SK-N-SH (cell line): ENCODE data around the gene TTC3. TPM values are rescaled to one million over a fixed set of nuclear protein-coding genes. Genes with fewer than 3 reads are reported as not detected.

Experiments used
- CTCF ChIA-PET: fragments of 300-600, 350-600 bp; formaldehyde crosslinking; extraction: SDS; loops from one replicate; lab custom pipeline; 2021; lab: Yijun Ruan, JAX
- POLR2A ChIA-PET: fragments of 350-600 bp; sonication (Branson Sonifier 250); formaldehyde crosslinking; extraction: SDS; loops from one replicate; lab custom pipeline; 2020; ENCODE audit warnings: antibody characterized with exemption, inconsistent platforms; lab: Yijun Ruan, JAX
- DNase-seq: peaks from one replicate; pipeline ENCODE4 v3.0.0; 2012
- H2AFZ ChIP-seq: fragments of 200-600 bp; sonication (generic); 2 replicates; pipeline ENCODE4 v1.8.1; 2016; ENCODE audit warnings: antibody characterized with exemption, mild to moderate bottlenecking, low read depth
- H3F3A ChIP-seq: fragments of 200-600 bp; sonication (generic); replicated peaks from 2 replicates; pipeline ENCODE3; 2016; ENCODE audit warnings: antibody characterized with exemption, mild to moderate bottlenecking; ENCODE audit not compliant: insufficient read depth
- H3K27ac ChIP-seq, 2 experiments: fragments of 200-500 bp in 1 of 2; fragments of 200-600 bp in 1 of 2; sonication (Bioruptor generic) in 1 of 2; sonication (generic), shearing (Covaris generic) in 1 of 2; 2 replicates each; pipeline versions ENCODE4 v1.5.1 to v1.6.1; 2014 to 2016; ENCODE audit warnings: low read depth in 2 of 2, inconsistent platforms in 1 of 2, low read length in 1 of 2, mild to moderate bottlenecking in 1 of 2, mixed read lengths in 1 of 2
- H3K27me3 ChIP-seq: fragments of 200-600 bp; sonication (generic), shearing (Covaris generic); 2 replicates; pipeline ENCODE4 v1.6.1; 2016; ENCODE audit warnings: mixed run types; ENCODE audit not compliant: insufficient read depth
- H3K36me3 ChIP-seq, 2 experiments: fragments of 200-500 bp in 1 of 2; fragments of 200-600 bp in 1 of 2; sonication (Bioruptor generic) in 1 of 2; sonication (generic) in 1 of 2; replicated peaks in 1 of 2; 2 replicates each; pipeline versions ENCODE3 to v1.5.1; 2014 to 2016; ENCODE audit warnings: low read length in 1 of 2, mild to moderate bottlenecking in 1 of 2; ENCODE audit not compliant: insufficient read depth in 2 of 2, control insufficient read depth in 1 of 2
- H3K4me1 ChIP-seq, 2 experiments: fragments of 200-500 bp in 1 of 2; fragments of 200-600 bp in 1 of 2; sonication (Bioruptor generic) in 1 of 2; sonication (generic), shearing (Covaris generic) in 1 of 2; 2 replicates each; pipeline versions ENCODE4 v1.5.1 to v1.6.1; 2014 to 2016; ENCODE audit warnings: low read depth in 1 of 2, low read length in 1 of 2, mixed run types in 1 of 2; ENCODE audit not compliant: insufficient read depth in 2 of 2, control insufficient read depth in 1 of 2
- H3K4me2 ChIP-seq: fragments of 200-600 bp; sonication (generic), shearing (Covaris generic); 2 replicates; pipeline ENCODE4 v1.6.1; 2017; ENCODE audit warnings: mixed run types
- H3K4me3 ChIP-seq, 2 experiments: fragments of 200-500 bp in 1 of 2; fragments of 200-600 bp in 1 of 2; sonication (Bioruptor generic) in 1 of 2; sonication (generic), shearing (Covaris generic) in 1 of 2; 2 replicates each; pipeline versions ENCODE4 v1.5.1 to v1.8.1; 2014 to 2016; ENCODE audit warnings: low read depth in 2 of 2, inconsistent platforms in 1 of 2, low read length in 1 of 2, mild to moderate bottlenecking in 1 of 2, mixed read lengths in 1 of 2, moderate library complexity in 1 of 2
- H3K79me2 ChIP-seq: fragments of 200-600 bp; sonication (generic); 2 replicates; pipeline ENCODE4 v1.8.1; 2017; ENCODE audit warnings: mild to moderate bottlenecking; ENCODE audit not compliant: insufficient read depth
- H3K9ac ChIP-seq: fragments of 200-600 bp; sonication (generic); 2 replicates; pipeline ENCODE4 v1.6.1; 2017; ENCODE audit warnings: mixed run types
- H3K9me2 ChIP-seq: fragments of 200-600 bp; sonication (generic); 2 replicates; pipeline ENCODE4 v1.6.1; 2017; ENCODE audit warnings: mixed run types
- H3K9me3 ChIP-seq: fragments of 200-600 bp; sonication (generic); 2 replicates; pipeline ENCODE4 v1.6.1; 2017; ENCODE audit warnings: mixed run types, mild to moderate bottlenecking, moderate library complexity
- H4K20me1 ChIP-seq: fragments of 200-600 bp; sonication (generic); 2 replicates; pipeline ENCODE4 v1.6.1; 2017; ENCODE audit warnings: mild to moderate bottlenecking, mixed run types; ENCODE audit not compliant: insufficient read depth
- ELF1 ChIP-seq: IDR thresholded peaks from 2 replicates; pipeline ENCODE4 v1.4.0; 2012
- EZH2phosphoT487 ChIP-seq: fragments of 200-600 bp; sonication (generic); IDR thresholded peaks from 2 replicates; pipeline ENCODE4 v1.6.1; 2017; ENCODE audit warnings: low read depth, mixed run types, mild to moderate bottlenecking, antibody characterized with exemption, moderate library complexity, borderline replicate concordance
- FOSL2 ChIP-seq: IDR thresholded peaks from 2 replicates; pipeline ENCODE4 v1.4.0; 2012; ENCODE audit warnings: low read depth, mild to moderate bottlenecking, moderate library complexity, borderline replicate concordance
- JUND ChIP-seq: IDR thresholded peaks from 2 replicates; pipeline ENCODE4 v1.4.0; 2012
- NRF1 ChIP-seq: IDR thresholded peaks from 2 replicates; pipeline ENCODE4 v1.6.1; 2012; ENCODE audit warnings: low read depth, mild to moderate bottlenecking, low read length
- PBX3 ChIP-seq: IDR thresholded peaks from 2 replicates; pipeline ENCODE4; 2012
- RAD21 ChIP-seq: IDR thresholded peaks from 2 replicates; pipeline ENCODE4 v1.6.1; 2012; ENCODE audit warnings: mild to moderate bottlenecking, low read length
- RFX5 ChIP-seq: IDR thresholded peaks from 2 replicates; pipeline ENCODE4 v1.6.1; 2012; ENCODE audit warnings: mild to moderate bottlenecking, improper control_type of control experiment, low read length
- RXRA ChIP-seq: IDR thresholded peaks from 2 replicates; pipeline ENCODE4 v1.4.0; 2012; ENCODE audit warnings: low read depth, mild to moderate bottlenecking, borderline replicate concordance
- SIN3A ChIP-seq: IDR thresholded peaks from 2 replicates; pipeline ENCODE4 v1.6.1; 2012; ENCODE audit warnings: low read depth, mild to moderate bottlenecking, low read length, moderate library complexity, borderline replicate concordance
- SMC3 ChIP-seq: IDR thresholded peaks from 2 replicates; pipeline ENCODE4 v1.6.1; 2012; ENCODE audit warnings: low read depth, low read length, improper control_type of control experiment
- TEAD4 ChIP-seq: IDR thresholded peaks from 2 replicates; pipeline ENCODE4 v1.4.0; 2012; ENCODE audit warnings: mild to moderate bottlenecking, borderline replicate concordance; ENCODE audit not compliant: insufficient read depth
- USF2 ChIP-seq: fragments of 150-350 bp; IDR thresholded peaks from 2 replicates; pipeline ENCODE4 v1.6.1; 2017; ENCODE audit warnings: antibody characterized with exemption, low read length, low read depth, borderline replicate concordance
- YY1 ChIP-seq: IDR thresholded peaks from 2 replicates; pipeline ENCODE4 v1.4.0; 2012; ENCODE audit warnings: low read depth, mild to moderate bottlenecking
- WGBS: methylation state at CpG from one replicate; pipeline ENCODE4 v1.1.6; 2017; ENCODE audit warnings: low lambda C conversion rate; 5-methylcytosine and 5-hydroxymethylcytosine counted together
- polyA plus RNA-seq, 3 experiments: library from polyadenylated mRNA; depleted of rRNA; stranded (reverse); fragments of >200 nt; gene quantifications; 2 replicates each; pipeline ENCODE4 v1.2.3, GENCODE V29; 2012

Gene TTC3
- polyA plus RNA-seq, 1 of the 3 experiments (the other 2 are of a cell fraction), result 35.7 TPM

- CTCF ChIA-PET, result no interaction called here
- no peak for TF ChIP-seq SMC3
- TF ChIP-seq TEAD4, result no peak
- no peak for TF ChIP-seq USF2
- no peak for TF ChIP-seq RFX5
- TF ChIP-seq EZH2phosphoT487, result no peak
- TF ChIP-seq YY1, result no peak
- no peak for TF ChIP-seq FOSL2
These were observed 119.0 kb downstream of the TTC3 start for GRCh38 chr21:37192019-37192418.

GRCh38 chr21:37193006-37193405, 120.0 kb downstream of the TTC3 start:
- Histone ChIP-seq H3K4me1 (no peaks in the 10 kb centered on the region; a peak in 1 of 4 replicates), H3K27me3 (no peaks in the 10 kb centered on the region), H3K9me2 (no peaks in the 10 kb centered on the region), H3K36me3 (peaks cover 62 to 70% of the 10 kb centered on the region in 2 experiments), H3K4me2 (no peak overlapping the region), H3K79me2 (no peaks in the 10 kb centered on the region; the same call in 1 of the 2 replicates), H4K20me1 (no peaks in the 10 kb centered on the region), H3F3A (no peaks in the 10 kb centered on the region), H3K4me3 (no peak overlapping the region), H3K9me3 (no peaks in the 10 kb centered on the region), H3K9ac (no peak overlapping the region), H2AFZ (no peak overlapping the region), H3K27ac (no peak overlapping the region)
- CTCF ChIA-PET, result no interaction called here
- no peak for DNase-seq
- POLR2A ChIA-PET, result no interaction called here
- TF ChIP-seq RXRA, result no peak
- TF ChIP-seq JUND, result no peak
- no peak for TF ChIP-seq RAD21
- TF ChIP-seq ELF1, result no peak
- TF ChIP-seq TEAD4, result no peak
- TF ChIP-seq RFX5, result no peak
- TF ChIP-seq NRF1, result no peak
- TF ChIP-seq EZH2phosphoT487, result no peak
- no peak for TF ChIP-seq PBX3
- TF ChIP-seq SIN3A, result no peak
- TF ChIP-seq, all 33 proteins: peak for 0
- 75% methylated on average over 4 of the region's 4 CpGs for WGBS

More at GRCh38 chr21:37192019-37192418, 119.0 kb downstream of the TTC3 start:
- 87% methylated on average over 2 of the region's 2 CpGs for WGBS
- Histone ChIP-seq H3K9me2 (no peaks in the 10 kb centered on the region), H3K4me1 (no peaks in the 10 kb centered on the region; a peak in 1 of 4 replicates), H3K27ac (no peak overlapping the region), H3K4me3 (no peak overlapping the region), H3K79me2 (no peaks in the 10 kb centered on the region; the same call in 1 of the 2 replicates), H3K36me3 (peaks cover 67 to 69% of the 10 kb centered on the region in 2 experiments), H3K9me3 (no peaks in the 10 kb centered on the region), H3F3A (no peaks in the 10 kb centered on the region), H2AFZ (no peak overlapping the region), H4K20me1 (no peaks in the 10 kb centered on the region), H3K27me3 (no peaks in the 10 kb centered on the region), H3K4me2 (no peak overlapping the region), H3K9ac (no peak overlapping the region)
- POLR2A ChIA-PET, result no interaction called here
- DNase-seq, result no peak
